ENCODE measurements around the gene DDX47. TPM values are rescaled to one million over a fixed set of nuclear protein-coding genes. Genes with fewer than 3 reads are reported as not detected.

The DDX47 gene
- total and polyA plus RNA-seq, 9 of the 15 experiments (the other 6 are each of a cell fraction or from before 2014, with no cell fraction given), result 39.4 to 186 (median 64.4) TPM

DNA sequence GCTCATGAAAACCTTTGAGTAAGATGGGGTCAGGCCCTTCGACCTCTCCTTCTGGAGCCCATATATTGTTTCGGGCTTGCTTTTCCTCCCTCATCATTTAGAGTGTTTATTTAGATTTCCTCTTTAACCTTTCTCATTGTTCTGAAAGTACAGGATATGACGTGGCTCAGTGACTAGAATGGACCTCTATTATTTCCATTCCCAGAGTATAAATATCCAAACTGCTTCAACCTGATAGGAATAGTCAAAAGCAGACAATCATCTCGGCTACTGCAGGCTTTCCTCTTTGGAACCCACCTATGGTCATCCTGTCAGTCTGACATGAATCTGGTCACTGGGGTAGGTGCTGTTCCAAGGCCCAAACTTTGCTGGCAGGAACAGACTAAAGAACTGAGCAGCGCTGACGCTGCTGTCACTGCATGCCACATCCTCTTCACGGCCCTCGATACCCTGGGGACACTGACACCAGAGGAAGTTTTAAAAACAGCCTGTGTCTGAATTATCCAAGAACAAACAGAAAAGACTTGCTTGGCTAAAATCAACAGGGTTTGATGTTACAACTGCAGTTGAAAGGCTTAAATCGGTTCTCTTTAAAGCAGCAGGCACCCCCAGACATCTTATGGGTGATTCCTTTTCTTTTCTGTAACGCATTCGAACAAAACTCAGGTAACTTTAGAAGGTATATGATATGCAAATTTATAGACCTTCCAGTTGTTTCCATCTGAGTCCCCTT is 5.0 kb upstream of the DDX47 start:
- H3K4me2 ChIP-seq (ENCODE audit: insufficient read depth, low read length), result no peak overlapping the region
- no peak overlapping the region for H2AFZ ChIP-seq (ENCODE audit: low read depth, low read length)
- ChIA-PET CTCF (ENCODE audit: low intra/inter-chr PET ratio) (no interaction called here), POLR2A (no interaction called here)
- H3K79me2 ChIP-seq (ENCODE audit: control insufficient read depth, insufficient read depth, low read length), result peaks cover under 1% of the 10 kb centered on the region; the same call in 2 of the 3 replicates
- intact Hi-C loops (cut with micrococcal nuclease) (no loop called here), in situ Hi-C loops (cut with MboI) (no loop called here)
- H4K20me1 ChIP-seq (replicated peaks; ENCODE audit: control insufficient read depth, insufficient read depth, low read length), result no peaks in the 10 kb centered on the region
- FAIRE-seq (no peak), ATAC-seq (no peak), DNase-seq (ENCODE audit: extremely low read depth in 1 of 4, low spot score in 3 of 4) (no peak)
- H3K27ac ChIP-seq (ENCODE audit: extremely low read depth, low read depth, low read length), result no peak overlapping the region
- H3K4me1 ChIP-seq (replicated peaks in 1 of 2; ENCODE audit: control insufficient read depth in 2 of 2, insufficient read depth in 2 of 2, low read length in 2 of 2), result peaks cover 8 to 28% of the 10 kb centered on the region in 2 experiments
- no TSS peak for BruUV-seq (replicated peaks)
- WGBS (ENCODE audit: insufficient coverage, low coverage, missing lambda C conversion rate), result 74% methylated on average over 11 of the region's 11 CpGs
- TF ChIP-seq ZNF583 (CRISPR knock-in tag; IDR thresholded peaks at IDR 0.05), result no peak
- TF ChIP-seq, protein P1, sequence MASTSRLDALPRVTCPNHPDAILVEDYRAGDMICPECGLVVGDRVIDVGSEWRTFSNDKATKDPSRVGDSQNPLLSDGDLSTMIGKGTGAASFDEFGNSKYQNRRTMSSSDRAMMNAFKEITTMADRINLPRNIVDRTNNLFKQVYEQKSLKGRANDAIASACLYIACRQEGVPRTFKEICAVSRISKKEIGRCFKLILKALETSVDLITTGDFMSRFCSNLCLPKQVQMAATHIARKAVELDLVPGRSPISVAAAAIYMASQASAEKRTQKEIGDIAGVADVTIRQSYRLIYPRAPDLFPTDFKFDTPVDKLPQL (IDR thresholded peaks at IDR 0.05; ENCODE audit: extremely low read depth, insufficient read length), result no peak
- TF ChIP-seq ZNF184 (CRISPR knock-in tag; IDR thresholded peaks at IDR 0.05), result no peak
- TF ChIP-seq TCF7L2 (IDR thresholded peaks at IDR 0.05; ENCODE audit: low read depth, low read length), result no peak
- TF ChIP-seq, protein P2, sequence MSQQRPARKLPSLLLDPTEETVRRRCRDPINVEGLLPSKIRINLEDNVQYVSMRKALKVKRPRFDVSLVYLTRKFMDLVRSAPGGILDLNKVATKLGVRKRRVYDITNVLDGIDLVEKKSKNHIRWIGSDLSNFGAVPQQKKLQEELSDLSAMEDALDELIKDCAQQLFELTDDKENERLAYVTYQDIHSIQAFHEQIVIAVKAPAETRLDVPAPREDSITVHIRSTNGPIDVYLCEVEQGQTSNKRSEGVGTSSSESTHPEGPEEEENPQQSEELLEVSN (IDR thresholded peaks at IDR 0.05; ENCODE audit: borderline replicate concordance in 1 of 2, extremely low read depth in 1 of 2, insufficient read depth in 1 of 2, insufficient read length in 1 of 2, low read depth in 1 of 2, low read length in 1 of 2, poor library complexity in 1 of 2, severe bottlenecking in 1 of 2), result no peak
- no peak for TF ChIP-seq FOXJ3 (CRISPR knock-in tag; IDR thresholded peaks at IDR 0.05)
- no peak for TF ChIP-seq LEF1 (IDR thresholded peaks at IDR 0.05)
- TF ChIP-seq MAFF (IDR thresholded peaks at IDR 0.05; ENCODE audit: low read length), result no peak
- no peak for TF ChIP-seq ZNF140 (CRISPR knock-in tag; IDR thresholded peaks at IDR 0.05)
- TF ChIP-seq RBM17 (IDR thresholded peaks at IDR 0.05; ENCODE audit: borderline replicate concordance, low read depth, low read length), result no peak
- TF ChIP-seq FOXJ2 (tag; IDR thresholded peaks at IDR 0.05), result no peak
- no peak for TF ChIP-seq SIN3A (IDR thresholded peaks at IDR 0.05; ENCODE audit: borderline replicate concordance in 2 of 2, control insufficient read depth in 1 of 2, low read depth in 2 of 2, low read length in 2 of 2)
- TF ChIP-seq ZNF41 (CRISPR knock-in tag; conservative IDR thresholded peaks at IDR 0.05), result no peak
- no peak for TF ChIP-seq DIDO1 (tag; IDR thresholded peaks at IDR 0.05; ENCODE audit: low read depth)
- TF ChIP-seq GATA2 (CRISPR knock-in tag; IDR thresholded peaks at IDR 0.05), result no peak
- no peak overlapping the region for H3K9ac ChIP-seq (ENCODE audit: insufficient read depth in 1 of 2, low read depth in 2 of 2, low read length in 2 of 2)
- H3K27me3 ChIP-seq (ENCODE audit: control insufficient read depth in 2 of 2, insufficient read depth in 2 of 2, low read length in 2 of 2), result no peaks in the 10 kb centered on the region
- H3K9me3 ChIP-seq (replicated peaks; ENCODE audit: control insufficient read depth, insufficient read depth, low read depth, low read length), result no peaks in the 10 kb centered on the region
- H3K4me3 ChIP-seq, result no peak overlapping the region
- no peaks in the 10 kb centered on the region for H3K9me1 ChIP-seq (ENCODE audit: control insufficient read depth, insufficient read depth, low read length)
- H3K36me3 ChIP-seq (ENCODE audit: control insufficient read depth, insufficient read depth, low read length), result no peaks in the 10 kb centered on the region
